Stomach (tissue), 9 donors: Measurements from ENCODE around the gene STRADA. TPM values are rescaled to one million over a fixed set of nuclear protein-coding genes. Genes with fewer than 3 reads are reported as not detected.

Experiments used
- DNase-seq, 2 donors: peaks; one replicate each; pipeline versions ENCODE4 v3.0.0 to v3.0.0-alpha.2; 2013 to 2019
- H3K27ac ChIP-seq, 5 donors: fragments of 200-600 bp in 4 of 5; sonication (generic) in 4 of 5; one replicate each; pipeline ENCODE4 v1.5.1; 2013 to 2019; ENCODE audit warnings: mild to moderate bottlenecking in 1 of 5, moderate library complexity in 1 of 5
- H3K27me3 ChIP-seq, 3 donors: fragments of 200-600 bp; sonication (generic); one replicate each; pipeline ENCODE4 v1.5.1; 2017 to 2019; ENCODE audit warnings: mixed run types in 1 of 3
- H3K36me3 ChIP-seq, 4 donors: fragments of 200-600 bp; sonication (generic); 1 replicate in 3 of 4; 2 replicates in 1 of 4; pipeline ENCODE4 v1.5.1; 2016 to 2019
- H3K4me1 ChIP-seq, 4 donors: fragments of 200-600 bp; sonication (generic); one replicate each; pipeline ENCODE4 v1.5.1; 2016 to 2019
- H3K4me3 ChIP-seq, 4 donors: fragments of 200-600 bp; sonication (generic) in 3 of 4; one replicate each; pipeline ENCODE4 v1.5.1; 2016 to 2019; ENCODE audit warnings: mild to moderate bottlenecking in 1 of 4
- H3K9me3 ChIP-seq, 4 donors: fragments of 200-600 bp; sonication (generic); one replicate each; pipeline ENCODE4 v1.5.1; 2016 to 2019
- CTCF ChIP-seq, 7 experiments: fragments of 450-650 bp in 4 of 7; fragments of 200-600 bp in 3 of 7; sonication (generic) in 3 of 7; IDR thresholded peaks; one replicate each; pipeline ENCODE4 v1.5.1; 2016 to 2019; ENCODE audit warnings: antibody characterized with exemption in 7 of 7, control low read depth in 2 of 7, mild to moderate bottlenecking in 1 of 7
- EP300 ChIP-seq: sonication (generic); formaldehyde crosslinking; IDR thresholded peaks from one replicate; pipeline ENCODE4 v1.6.1; 2017; ENCODE audit warnings: antibody characterized with exemption
- POLR2A ChIP-seq, 4 donors: fragments of 450-650 bp; IDR thresholded peaks; one replicate each; pipeline ENCODE4 v1.6.1; 2016; ENCODE audit warnings: antibody characterized with exemption in 4 of 4, control low read depth in 2 of 4, mild to moderate bottlenecking in 1 of 4, moderate library complexity in 1 of 4
- POLR2AphosphoS5 ChIP-seq, 3 donors: sonication (generic); formaldehyde crosslinking; IDR thresholded peaks; one replicate each; pipeline ENCODE4 v1.6.1; 2016; ENCODE audit warnings: antibody characterized with exemption in 3 of 3
- WGBS, 5 donors: extraction: QIAGEN DNeasy Blood & Tissue Kit in 3 of 5; methylation state at CpG; one replicate each; pipeline versions ENCODE4 v1.1.5 to v1.1.7; 2013 to 2018; 5-methylcytosine and 5-hydroxymethylcytosine counted together
- intact Hi-C: fragments of 100-400 bp; cut with DNase I; formaldehyde crosslinking; loops from one replicate; pipeline ENCODE4 v1.15.1; 2023; ENCODE audit warnings: low total_unique reads
- polyA plus RNA-seq, 3 donors: library from polyadenylated mRNA; stranded (reverse); fragments of 200-250 nt; gene quantifications; one replicate each; pipeline ENCODE4 v1.2.3, GENCODE V29; 2013
- total RNA-seq, 5 donors: library from RNA; depleted of rRNA; stranded (reverse); fragments of >200 nt; gene quantifications; one replicate each; pipeline versions ENCODE4 v1.1.0 to v1.2.3, GENCODE V29; 2014 to 2016
- donor health status: healthy with polysubstance abuse.
- donor health status: Bipolar disorder and iron deficiency.
- donor health status: healthy.

STRADA gene
- total and polyA plus RNA-seq, 8 donors: 9.8 to 56.2 (median 22.2) TPM

GRCh38 chr17:63780507-63780906, 38.9 kb upstream of the STRADA start:
- peak; percentile 36 to 41 for DNase-seq
- WGBS, 5 donors: 33 to 68% (median 58%) methylated on average over 1 of the region's 1 CpG
- Histone ChIP-seq H3K36me3 (peaks cover 5 to 43% (median 41%) of the 10 kb centered on the region in 4 donors), H3K9me3 (no peaks in the 10 kb centered on the region), H3K4me3 (no peak overlapping the region), H3K27ac (peak overlapping the region; percentile 7 to 54 (median 43)), H3K4me1 (peaks cover 34 to 96% (median 64%) of the 10 kb centered on the region in 4 donors), H3K27me3 (no peaks in the 10 kb centered on the region)
- intact Hi-C loops: no loop called here
- TF ChIP-seq POLR2AphosphoS5 (IDR thresholded peaks at IDR 0.05): no peak
- TF ChIP-seq CTCF (IDR thresholded peaks at IDR 0.05): no peak
- TF ChIP-seq POLR2A (IDR thresholded peaks at IDR 0.05): no peak
- TF ChIP-seq EP300: no peak

- Histone ChIP-seq H3K4me1 (peaks cover 48 to 81% (median 62%) of the 10 kb centered on the region in 4 donors), H3K27ac (peak overlapping the region in 4 of 5 donors; percentile 98 to 99 (median 98))
Measured at GRCh38 chr17:63775420-63775819, 33.8 kb upstream of the STRADA start.

GRCh38 chr17:63774969-63775265, 33.3 kb upstream of the STRADA start:
- Histone ChIP-seq H3K36me3 (peaks cover 5 to 28% (median 20%) of the 10 kb centered on the region in 4 donors), H3K4me1 (peaks cover 43 to 81% (median 60%) of the 10 kb centered on the region in 4 donors), H3K27me3 (no peaks in the 10 kb centered on the region), H3K27ac (peak overlapping the region in 4 of 5 donors; percentile 98 to 99 (median 98)), H3K9me3 (no peaks in the 10 kb centered on the region), H3K4me3 (peak overlapping the region; percentile 69 to 98 (median 93))
- WGBS, 5 donors: 0 to 3% (median 1%) methylated on average over 4 of the region's 4 CpGs
- peak in 1 of 2 donors; percentile 28 for DNase-seq
- intact Hi-C loops: no loop called here
- no peak for TF ChIP-seq EP300
- TF ChIP-seq POLR2AphosphoS5 (IDR thresholded peaks at IDR 0.05): no peak
- no peak for TF ChIP-seq CTCF (IDR thresholded peaks at IDR 0.05)
- TF ChIP-seq POLR2A (IDR thresholded peaks at IDR 0.05): no peak

More at GRCh38 chr17:63775420-63775819, 33.8 kb upstream of the STRADA start:
- intact Hi-C loops: no loop called here
- TF ChIP-seq POLR2A (IDR thresholded peaks at IDR 0.05): no peak
- no peak for TF ChIP-seq CTCF (IDR thresholded peaks at IDR 0.05)
- TF ChIP-seq EP300: no peak
- TF ChIP-seq POLR2AphosphoS5 (IDR thresholded peaks at IDR 0.05): no peak
- WGBS, 5 donors: 13 to 20% (median 18%) methylated on average over 8 of the region's 8 CpGs
- no peaks in the 10 kb centered on the region for H3K9me3 ChIP-seq
- H3K27me3 ChIP-seq: no peaks in the 10 kb centered on the region
- H3K4me3 ChIP-seq: peak overlapping the region; percentile 69 to 98 (median 93)
- H3K36me3 ChIP-seq: peaks cover 5 to 29% (median 19%) of the 10 kb centered on the region in 4 donors
- DNase-seq: peak in 1 of 2 donors; percentile 11

- TF ChIP-seq POLR2A (IDR thresholded peaks at IDR 0.05) (peak in 1 of 4 donors; percentile 47), POLR2AphosphoS5 (IDR thresholded peaks at IDR 0.05) (peak; percentile 44 to 73 (median 47)), CTCF (IDR thresholded peaks at IDR 0.05) (no peak)
- no peaks in the 10 kb centered on the region for H3K9me3 ChIP-seq
- peaks cover 5 to 23% (median 18%) of the 10 kb centered on the region in 4 donors for H3K36me3 ChIP-seq
- DNase-seq: peak; percentile 91 to 97
- H3K4me3 ChIP-seq: peak within 1 kb of the TSS; percentile 69 to 98 (median 93)
- peak within 1 kb of the TSS; percentile 96 to 99 (median 98) for H3K27ac ChIP-seq
- H3K27me3 ChIP-seq: no peaks in the 10 kb centered on the region
- peaks cover 39 to 79% (median 58%) of the 10 kb centered on the region in 4 donors for H3K4me1 ChIP-seq
- WGBS, 5 donors: 0 to 1% (median 1%) methylated on average over 26 to 66 of the region's 67 CpGs
- intact Hi-C loops: no loop called here
Measured at GRCh38 chr17:63774141-63774968, 32.8 kb upstream of the STRADA start, which contains the start of gene DDX42. Gene DDX42, plus strand, starts transcription at chr17:63774170. Its CDS starts 12,880 bp downstream, at chr17:63787050.
